ENCODE results near the gene OR51T1. TPM values are rescaled to one million over a fixed set of nuclear protein-coding genes. Genes with fewer than 3 reads are reported as not detected.

Gene OR51T1
- total RNA-seq, 4 donors from 2014 or later: not detected

DNA sequence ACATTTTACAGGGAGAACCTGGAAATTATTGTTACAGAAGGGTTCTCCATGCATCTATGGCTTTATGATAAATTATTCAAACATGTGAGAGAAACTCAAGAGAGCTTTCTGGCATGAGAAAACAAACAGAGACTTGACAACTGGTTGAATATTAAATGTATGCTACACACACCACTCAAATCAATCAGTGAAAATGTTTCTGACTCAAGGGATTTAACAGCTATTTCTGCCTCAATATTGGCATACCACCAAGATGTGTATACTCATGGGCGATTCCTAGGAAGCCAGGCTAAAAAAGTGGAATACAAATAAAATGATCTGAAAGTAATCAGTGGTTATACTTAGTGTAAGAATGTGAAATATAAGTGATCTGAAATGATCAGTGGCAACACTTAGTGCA, 15.8 kb upstream of the OR51T1 start:
- TF ChIP-seq, protein P1, sequence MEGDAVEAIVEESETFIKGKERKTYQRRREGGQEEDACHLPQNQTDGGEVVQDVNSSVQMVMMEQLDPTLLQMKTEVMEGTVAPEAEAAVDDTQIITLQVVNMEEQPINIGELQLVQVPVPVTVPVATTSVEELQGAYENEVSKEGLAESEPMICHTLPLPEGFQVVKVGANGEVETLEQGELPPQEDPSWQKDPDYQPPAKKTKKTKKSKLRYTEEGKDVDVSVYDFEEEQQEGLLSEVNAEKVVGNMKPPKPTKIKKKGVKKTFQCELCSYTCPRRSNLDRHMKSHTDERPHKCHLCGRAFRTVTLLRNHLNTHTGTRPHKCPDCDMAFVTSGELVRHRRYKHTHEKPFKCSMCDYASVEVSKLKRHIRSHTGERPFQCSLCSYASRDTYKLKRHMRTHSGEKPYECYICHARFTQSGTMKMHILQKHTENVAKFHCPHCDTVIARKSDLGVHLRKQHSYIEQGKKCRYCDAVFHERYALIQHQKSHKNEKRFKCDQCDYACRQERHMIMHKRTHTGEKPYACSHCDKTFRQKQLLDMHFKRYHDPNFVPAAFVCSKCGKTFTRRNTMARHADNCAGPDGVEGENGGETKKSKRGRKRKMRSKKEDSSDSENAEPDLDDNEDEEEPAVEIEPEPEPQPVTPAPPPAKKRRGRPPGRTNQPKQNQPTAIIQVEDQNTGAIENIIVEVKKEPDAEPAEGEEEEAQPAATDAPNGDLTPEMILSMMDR (IDR thresholded peaks at IDR 0.05; ENCODE audit: low read depth): no peak

DNA sequence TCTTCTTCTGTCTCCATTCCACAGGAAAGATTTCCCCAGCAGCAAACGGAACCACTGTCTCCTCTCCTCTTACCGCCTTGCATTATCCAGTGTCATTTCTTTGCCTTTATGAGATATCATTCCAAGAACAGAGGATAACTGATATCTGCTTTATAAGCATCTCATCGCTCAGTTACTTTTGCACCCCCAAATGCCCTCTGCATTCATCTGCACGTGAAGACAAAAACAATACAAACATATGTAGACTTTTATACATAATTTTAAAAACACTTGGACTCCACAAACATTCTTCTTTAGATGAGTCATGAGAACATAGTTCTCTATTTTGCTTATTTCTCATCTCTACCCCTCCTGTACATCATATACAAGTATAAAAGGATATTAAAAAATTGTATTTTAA, 512 bp upstream of the OR51T1 start:
- TF ChIP-seq, protein P1 (IDR thresholded peaks at IDR 0.05; ENCODE audit: low read depth): no peak

DNA sequence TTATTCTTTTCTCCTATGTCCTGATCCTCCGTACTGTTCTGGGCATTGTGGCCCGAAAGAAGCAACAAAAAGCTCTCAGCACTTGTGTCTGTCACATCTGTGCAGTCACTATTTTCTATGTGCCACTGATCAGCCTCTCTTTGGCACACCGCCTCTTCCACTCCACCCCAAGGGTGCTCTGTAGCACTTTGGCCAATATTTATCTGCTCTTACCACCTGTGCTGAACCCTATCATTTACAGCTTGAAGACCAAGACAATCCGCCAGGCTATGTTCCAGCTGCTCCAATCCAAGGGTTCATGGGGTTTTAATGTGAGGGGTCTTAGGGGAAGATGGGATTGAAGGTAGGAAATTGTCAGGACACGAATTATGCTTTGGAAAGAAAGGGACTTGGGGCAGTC, 843 bp downstream of the OR51T1 start:
- TF ChIP-seq, protein P1 (IDR thresholded peaks at IDR 0.05; ENCODE audit: low read depth): no peak

DNA sequence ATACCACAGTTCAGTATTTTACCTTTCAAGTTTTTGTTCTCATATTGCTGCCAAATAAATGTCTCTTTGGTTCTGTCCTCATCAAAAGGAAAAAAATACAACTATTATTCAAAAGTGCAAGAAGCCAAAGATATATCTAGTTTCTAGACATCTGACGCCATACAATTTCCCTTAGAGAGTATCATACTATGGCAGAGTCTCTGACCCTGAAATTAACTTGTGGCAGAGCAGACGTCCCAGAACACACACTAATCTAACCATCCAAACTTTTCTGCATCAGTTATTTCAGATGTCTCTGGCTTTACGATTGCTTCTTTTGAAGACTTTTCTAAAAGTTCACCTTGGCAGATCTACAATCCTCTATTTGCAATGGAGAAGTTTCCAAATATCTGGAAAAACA, 2.7 kb downstream of the OR51T1 start:
- TF ChIP-seq, protein P1 (IDR thresholded peaks at IDR 0.05; ENCODE audit: low read depth): no peak

DNA sequence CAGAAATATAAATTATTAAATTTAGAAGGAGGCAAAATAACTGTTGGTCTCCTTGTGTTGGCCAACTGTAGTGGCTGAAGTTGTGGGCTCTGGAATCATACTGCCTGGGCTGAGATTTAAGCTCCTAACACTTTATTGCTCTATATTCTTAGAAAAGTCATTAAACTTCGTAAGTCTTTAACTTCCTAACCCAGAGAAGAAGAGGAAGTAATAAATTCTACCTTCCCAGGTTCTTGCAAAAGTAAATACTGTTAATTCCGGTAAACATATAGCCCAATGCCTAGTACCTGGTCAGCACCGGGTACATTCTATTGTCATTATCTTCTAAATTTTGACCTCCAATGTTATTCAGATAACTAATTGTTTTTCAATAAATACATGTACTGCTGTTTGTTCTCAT, 4.5 kb downstream of the OR51T1 start:
- TF ChIP-seq, protein P1 (IDR thresholded peaks at IDR 0.05; ENCODE audit: low read depth): no peak

DNA sequence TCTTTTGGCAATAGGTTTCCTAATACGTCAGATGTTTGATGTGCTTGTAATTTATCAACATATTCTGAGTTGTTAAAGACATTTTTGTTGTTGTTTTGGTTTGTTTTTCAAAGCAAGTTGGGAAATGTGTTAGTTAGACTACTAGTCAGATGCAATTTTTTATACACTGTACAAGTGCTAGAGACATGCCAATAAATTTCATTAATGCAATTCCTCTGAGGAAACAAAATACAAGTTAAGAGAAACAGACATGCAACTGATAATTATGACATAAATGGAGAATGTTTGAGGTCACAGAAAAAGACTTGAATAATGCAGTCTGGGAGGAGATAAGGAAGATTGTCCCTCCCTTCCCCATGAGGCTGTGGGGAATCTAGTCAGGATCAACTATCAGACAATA, 5.9 kb downstream of the OR51T1 start:
- TF ChIP-seq, protein P1 (IDR thresholded peaks at IDR 0.05; ENCODE audit: low read depth): no peak

DNA sequence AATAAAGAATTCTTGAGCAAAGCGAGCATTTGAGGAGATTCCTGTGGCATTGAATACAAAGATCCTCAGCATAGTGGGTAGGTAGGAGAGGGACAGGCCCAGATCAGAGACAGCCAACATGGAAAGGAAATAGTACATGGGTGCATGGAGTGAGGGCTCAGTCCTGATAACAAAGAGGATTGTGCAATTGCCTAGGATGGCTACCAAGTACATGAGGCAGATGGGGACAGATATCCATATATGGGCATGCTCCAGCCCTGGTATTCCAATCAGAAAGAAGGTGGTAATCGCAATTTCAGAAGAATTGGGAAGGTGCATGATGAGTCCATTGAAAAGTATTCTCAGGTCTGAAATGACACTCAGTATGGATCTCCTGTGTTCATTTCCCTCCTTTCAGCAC, 8.6 kb downstream of the OR51T1 start:
- TF ChIP-seq, protein P1 (IDR thresholded peaks at IDR 0.05; ENCODE audit: low read depth): no peak
